ENCODE data around the gene NTM.

GRCh38 chr11:131857246-131857645 is 486.8 kb downstream of the NTM start:
- TF ChIP-seq TAF1 (IDR thresholded peaks at IDR 0.05; ENCODE audit: borderline replicate concordance, low read depth, low read length) (no peak), POLR2A (IDR thresholded peaks at IDR 0.05; ENCODE audit: low read depth, low read length) (no peak)

Measured in GM12892 (cell line).